ENCODE data around the gene KCNMB1. TPM values are rescaled to one million over a fixed set of nuclear protein-coding genes. Genes with fewer than 3 reads are reported as not detected.
A peak's percentile ranks its signal among the peaks of the same experiment; 100 is the strongest.

KCNMB1 gene
- total RNA-seq, 1 donor from 2014 or later: 0.47 TPM

GRCh38 chr5:170353961-170354360 is 35.2 kb downstream of the KCNMB1 start:
- peak; percentile 74 for DNase-seq
- intact Hi-C loops (cut with micrococcal nuclease): no loop called here
- ATAC-seq: no peak

GRCh38 chr5:170353011-170353761 is 36.0 kb downstream of the KCNMB1 start:
- DNase-seq: peak; percentile 57
- peak; percentile 62 for ATAC-seq
- intact Hi-C loops (cut with micrococcal nuclease): no loop called here

DNA sequence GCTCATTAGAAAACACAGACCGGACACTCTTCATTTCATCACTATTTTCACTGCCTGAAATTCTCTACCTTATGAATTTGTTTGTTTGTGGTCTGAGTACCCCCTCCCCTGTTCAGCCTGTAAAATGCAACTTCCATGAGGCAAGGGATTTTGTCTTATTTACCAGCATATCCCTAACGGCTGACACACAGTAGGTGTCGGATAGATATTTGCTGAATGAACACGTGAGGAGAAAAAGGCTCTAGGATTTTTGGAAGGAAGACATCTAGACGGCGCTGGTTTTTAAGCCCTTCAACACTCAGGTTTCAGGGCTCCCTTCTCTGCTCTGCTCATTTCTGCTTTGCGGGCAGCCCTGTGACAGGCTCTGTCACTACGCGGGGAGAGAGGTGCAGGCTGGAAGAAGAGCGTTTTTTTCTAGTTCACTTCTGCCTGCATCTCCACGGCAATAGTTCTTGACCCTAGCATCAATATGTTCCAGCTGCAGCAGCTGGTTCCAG is 41.0 kb downstream of the KCNMB1 start:
- intact Hi-C loops (cut with micrococcal nuclease): loop anchor here (10.0 kb wide), 2 partner anchors 83 to 123 kb away; no protein-coding TSS in a partner anchor
- DNase-seq (no peak), ATAC-seq (peak; percentile 50)

DNA sequence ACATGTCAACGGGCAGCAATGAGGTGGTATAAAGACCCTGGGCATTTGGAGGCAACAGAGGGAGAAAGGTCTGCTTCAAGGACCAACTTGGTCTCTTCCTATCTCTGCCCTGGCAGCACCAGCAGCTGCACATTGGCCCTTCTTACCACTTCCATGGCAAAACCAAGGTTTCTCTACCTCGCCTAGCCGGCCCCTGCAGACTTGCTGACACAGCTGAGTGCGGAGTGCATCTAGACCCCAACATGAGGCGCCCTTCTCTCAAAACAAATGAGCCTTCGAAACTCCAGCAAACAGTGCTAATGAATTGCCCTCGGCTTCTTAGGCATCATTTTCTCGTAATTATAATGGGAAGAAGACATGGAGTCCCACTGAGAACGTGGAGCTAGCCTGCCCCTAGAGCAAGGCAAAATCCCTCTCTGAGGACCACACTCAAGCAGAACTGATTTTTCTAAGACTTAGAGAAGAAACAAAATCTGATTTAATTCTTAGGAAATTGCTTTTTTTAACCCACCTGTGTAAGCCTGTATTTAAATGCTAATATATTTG is 42.1 kb downstream of the KCNMB1 start:
- no peak for ATAC-seq
- intact Hi-C loops (cut with micrococcal nuclease): loop anchor here (10.0 kb wide), 2 partner anchors 82 to 122 kb away; no protein-coding TSS in a partner anchor
- no peak for DNase-seq

DNA sequence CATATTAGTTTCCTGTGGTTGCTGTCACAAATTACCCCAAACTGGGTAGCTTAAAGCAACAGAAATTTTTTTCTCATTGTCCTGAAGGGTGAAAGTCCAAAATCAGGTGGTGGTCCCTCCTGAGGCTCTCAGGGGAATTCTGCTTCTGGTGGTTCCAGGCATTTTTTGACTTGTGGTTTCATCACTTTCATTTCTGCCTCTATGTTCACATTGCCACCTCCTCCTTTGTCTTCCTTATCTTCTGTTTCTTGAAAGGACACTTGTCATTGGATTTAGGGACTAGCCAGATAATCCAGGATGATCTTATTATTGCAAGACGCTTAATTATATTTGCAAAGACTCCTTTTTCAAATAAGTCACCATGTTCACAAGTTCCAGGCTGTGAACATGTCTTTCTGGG is 43.2 kb downstream of the KCNMB1 start:
- intact Hi-C loops (cut with micrococcal nuclease): loop anchor here (10.0 kb wide), 2 partner anchors 81 to 121 kb away; no protein-coding TSS in a partner anchor
- DNase-seq: no peak
- no peak for ATAC-seq

DNA sequence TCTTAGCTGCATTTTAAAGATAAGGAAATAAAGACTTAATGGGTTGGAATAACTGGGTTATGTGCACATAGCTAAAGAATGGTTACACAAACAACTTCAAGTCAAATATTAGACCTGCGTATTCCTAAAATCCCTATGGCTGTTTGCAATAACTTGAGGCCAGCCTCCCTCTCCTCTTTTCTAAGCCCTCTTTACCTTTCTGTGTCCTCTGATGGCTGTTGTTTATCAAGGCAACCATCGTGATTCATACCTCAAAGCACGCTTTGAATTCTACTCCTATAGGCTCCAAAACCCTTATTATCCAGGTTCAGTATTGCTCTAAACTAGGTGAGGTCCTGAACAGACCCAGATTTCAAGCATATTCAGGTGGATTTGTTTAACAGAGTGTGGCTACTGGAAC is 46.0 kb downstream of the KCNMB1 start:
- DNase-seq: no peak
- intact Hi-C loops (cut with micrococcal nuclease): loop anchor here (10.0 kb wide), 2 partner anchors 78 to 118 kb away; no protein-coding TSS in a partner anchor
- no peak for ATAC-seq

DNA sequence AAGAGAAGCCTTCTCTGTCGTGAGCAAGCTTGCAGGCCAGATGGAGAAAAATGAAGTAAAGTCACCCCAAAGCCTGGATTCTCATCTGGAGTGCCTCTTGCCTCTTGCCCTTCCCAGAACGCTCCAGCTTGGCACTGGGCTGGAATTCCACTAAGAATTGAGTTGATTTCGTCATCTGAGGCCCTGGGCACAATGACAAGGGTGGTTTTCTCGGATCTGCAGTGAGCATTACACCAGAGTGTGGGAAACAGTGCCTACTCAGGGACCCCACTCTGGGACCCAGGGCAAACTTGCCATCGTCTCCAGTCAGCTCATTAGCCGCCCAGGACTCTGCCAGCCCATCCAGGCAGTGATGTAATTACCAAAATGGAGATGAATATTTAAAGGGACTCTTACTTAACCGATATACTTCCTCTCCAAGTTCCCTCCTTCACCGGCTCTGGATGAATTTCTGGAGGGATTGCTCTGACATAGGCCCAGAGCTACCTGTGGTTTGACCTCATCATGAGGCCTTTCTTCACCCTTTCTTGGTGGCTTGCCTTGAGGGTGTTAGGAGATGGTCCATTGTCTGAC is 46.9 kb downstream of the KCNMB1 start:
- ATAC-seq: no peak
- DNase-seq: no peak
- intact Hi-C loops (cut with micrococcal nuclease): loop anchor here (10.0 kb wide), 2 partner anchors 77 to 117 kb away; no protein-coding TSS in a partner anchor

- no peak for DNase-seq
- no peak for ATAC-seq
- intact Hi-C loops (cut with micrococcal nuclease): loop anchor here (10.0 kb wide), 2 partner anchors 77 to 117 kb away; no protein-coding TSS in a partner anchor
Observed at GRCh38 chr5:170341545-170341944, 47.6 kb downstream of the KCNMB1 start.

GRCh38 chr5:170339780-170340167 is 49.4 kb downstream of the KCNMB1 start:
- intact Hi-C loops (cut with micrococcal nuclease): loop anchor here (10.0 kb wide), 2 partner anchors 75 to 115 kb away; no protein-coding TSS in a partner anchor
- ATAC-seq: no peak

GRCh38 chr5:170338933-170339779 is 50.0 kb downstream of the KCNMB1 start:
- no peak for DNase-seq
- intact Hi-C loops (cut with micrococcal nuclease): no loop called here
- peak; percentile 70 for ATAC-seq

More at GRCh38 chr5:170339780-170340167, 49.4 kb downstream of the KCNMB1 start:
- DNase-seq: no peak

- peak; percentile 11 for ATAC-seq
- intact Hi-C loops (cut with micrococcal nuclease): no loop called here
- no peak for DNase-seq
Observed at GRCh38 chr5:170338291-170338690, 50.9 kb downstream of the KCNMB1 start.

- DNase-seq (no peak), ATAC-seq (peak; percentile 46)
- intact Hi-C loops (cut with micrococcal nuclease): no loop called here
Observed at GRCh38 chr5:170337045-170337733, 52.0 kb downstream of the KCNMB1 start.

GRCh38 chr5:170336065-170336464 is 53.1 kb downstream of the KCNMB1 start:
- no peak for ATAC-seq
- intact Hi-C loops (cut with micrococcal nuclease): no loop called here
- no peak for DNase-seq

DNA sequence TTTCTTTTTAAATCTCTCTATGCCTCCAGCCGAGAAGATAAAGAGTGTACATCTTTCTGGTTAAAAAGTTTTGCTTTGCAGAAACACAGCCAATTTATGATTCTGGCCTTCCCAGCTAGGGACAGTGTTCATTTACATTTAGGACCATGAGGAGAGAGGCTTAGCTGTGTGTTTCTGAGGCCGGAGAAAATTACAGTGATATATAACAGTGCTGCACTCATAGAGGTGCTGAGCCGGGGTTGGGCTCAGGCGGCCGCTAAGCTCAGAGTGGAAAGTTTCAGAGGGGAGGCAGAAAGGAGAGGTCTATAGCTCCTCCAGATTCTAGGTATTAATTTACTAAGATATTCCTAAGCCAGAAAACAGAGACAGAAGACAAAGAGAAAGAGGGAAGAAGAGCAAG is 54.5 kb downstream of the KCNMB1 start:
- ATAC-seq (no peak), DNase-seq (no peak)
- intact Hi-C loops (cut with micrococcal nuclease): no loop called here

GRCh38 chr5:170333161-170333910 is 55.8 kb downstream of the KCNMB1 start:
- ATAC-seq (peak; percentile 11), DNase-seq (no peak)
- intact Hi-C loops (cut with micrococcal nuclease): no loop called here

DNA sequence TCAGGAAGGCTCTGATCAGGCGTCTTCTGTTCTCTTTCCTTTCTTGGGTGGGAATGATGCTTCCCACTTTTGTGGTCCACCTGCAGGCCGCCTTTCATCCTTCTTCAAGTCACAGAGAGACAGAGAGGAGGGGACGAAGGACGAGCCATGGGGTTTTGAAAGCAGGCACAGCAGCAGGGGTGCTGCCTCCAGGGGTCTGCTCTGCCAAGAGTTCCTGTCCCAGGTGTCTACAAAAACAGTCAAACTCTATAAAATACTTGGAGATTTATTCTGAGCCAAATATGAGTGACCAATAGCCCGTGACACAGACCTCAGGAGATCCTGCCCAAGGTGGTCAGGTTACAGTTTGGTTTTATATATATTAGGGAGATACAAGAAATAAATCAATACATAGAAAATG is 57.1 kb downstream of the KCNMB1 start:
- DNase-seq (no peak), ATAC-seq (no peak)
- intact Hi-C loops (cut with micrococcal nuclease): no loop called here

GRCh38 chr5:170330568-170331054 is 58.6 kb downstream of the KCNMB1 start:
- intact Hi-C loops (cut with micrococcal nuclease): no loop called here
- ATAC-seq: peak; percentile 13

DNA sequence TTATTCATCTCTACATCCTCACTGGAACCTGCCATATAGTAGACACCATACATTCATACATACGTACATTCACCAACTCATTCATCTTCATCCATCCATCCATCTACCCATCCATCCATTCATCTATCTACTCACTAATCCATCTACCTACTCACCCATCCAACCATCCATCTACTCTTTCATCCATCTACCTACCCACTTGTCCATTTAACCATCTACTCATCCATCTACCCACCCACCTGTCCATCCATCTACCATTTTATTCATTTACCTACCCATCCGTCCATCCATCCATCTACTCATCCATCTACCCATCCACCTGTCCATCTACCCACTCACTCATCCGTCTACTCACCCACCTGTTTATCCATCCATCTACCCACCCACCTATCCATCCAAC is 59.6 kb downstream of the KCNMB1 start:
- DNase-seq (no peak), ATAC-seq (no peak)
- intact Hi-C loops (cut with micrococcal nuclease): no loop called here

More at GRCh38 chr5:170330568-170331054, 58.6 kb downstream of the KCNMB1 start:
- DNase-seq: no peak

All from left ventricle myocardium superior (tissue), 1 donor.